K562 (cell line): ENCODE measurements around the gene SHFL. TPM values are rescaled to one million over a fixed set of nuclear protein-coding genes. Genes with fewer than 3 reads are reported as not detected.

Experiments
- CBX5 ChIP-seq: IDR thresholded peaks from 2 replicates; pipeline ENCODE4 v1.6.1; 2014; ENCODE audit warnings: low read depth, borderline replicate concordance
- FOXP1 ChIP-seq: sonication (generic); formaldehyde crosslinking; IDR thresholded peaks from 2 replicates; pipeline ENCODE4 v1.8.0; 2022; ENCODE audit warnings: mild to moderate bottlenecking, missing genetic modification reagents
- MAX ChIP-seq: sonication (generic); formaldehyde crosslinking; IDR thresholded peaks from 2 replicates; pipeline ENCODE4 v1.9.0; 2022; ENCODE audit warnings: mild to moderate bottlenecking, missing genetic modification reagents
- NR4A1 ChIP-seq, 2 experiments: fragments of 250-450 bp in 1 of 2; fragments of 450-650 bp in 1 of 2; sonication (Bioruptor Pico) in 1 of 2; IDR thresholded peaks; 2 replicates each; pipeline versions ENCODE4 v1.4.0 to v1.6.1; 2016 to 2020; ENCODE audit warnings: mild to moderate bottlenecking in 2 of 2, missing compliant biosample characterization in 1 of 2, missing genetic modification characterization in 1 of 2, moderate library complexity in 1 of 2
- SMARCA5 ChIP-seq: fragments of 450-650 bp; IDR thresholded peaks from 2 replicates; pipeline ENCODE4 v1.6.1; 2016
- TFE3 ChIP-seq: fragments of 450-650 bp; formaldehyde crosslinking; IDR thresholded peaks from 2 replicates; pipeline ENCODE4 v1.4.0; 2020; ENCODE audit warnings: mild to moderate bottlenecking, mixed read lengths
- THRA ChIP-seq: fragments of 450-650 bp; IDR thresholded peaks from 2 replicates; pipeline ENCODE4 v1.6.1; 2017; ENCODE audit warnings: mild to moderate bottlenecking, moderate library complexity
- ZNF407 ChIP-seq: fragments of 450-650 bp; IDR thresholded peaks from 2 replicates; pipeline ENCODE4 v1.6.1; 2016; ENCODE audit warnings: low read depth
- ZNF445 ChIP-seq: fragments of 250-450 bp; sonication (Bioruptor Pico); IDR thresholded peaks from 2 replicates; pipeline ENCODE4 v1.4.0; 2020; ENCODE audit warnings: low read depth, mild to moderate bottlenecking, moderate library complexity
- ZNF583 ChIP-seq: fragments of 250-450 bp; sonication (Bioruptor Pico); IDR thresholded peaks from 2 replicates; pipeline ENCODE4 v1.4.0; 2020
- ZNF592 ChIP-seq: fragments of 450-650 bp; IDR thresholded peaks from 2 replicates; pipeline ENCODE4 v1.6.1; 2017; ENCODE audit warnings: antibody characterized with exemption, mild to moderate bottlenecking
- polyA plus RNA-seq, 8 experiments: library from polyadenylated mRNA; depleted of rRNA in 4 of 8; stranded (reverse) in 5 of 8; unstranded in 3 of 8; fragments of >200 nt; fragmentation: Nextera tagmentation in 2 of 8; fragmentation: Illumina TruSeq in 1 of 8; extraction: Ambion mirVana in 2 of 8; extraction: Trizol in 1 of 8; gene quantifications; 2 replicates each; pipeline versions ENCODE4 v1.2.1 to v1.2.3, GENCODE V29; 2011 to 2014; ENCODE audit warnings: inconsistent platforms in 1 of 8, missing spikeins in 1 of 8
- total RNA-seq, 7 experiments: library from RNA; depleted of rRNA in 6 of 7; stranded (reverse); fragments of >200 nt in 6 of 7; fragmentation: Illumina TruSeq in 2 of 7; extraction: Trizol in 2 of 7; gene quantifications; 2 replicates each; pipeline versions ENCODE4 v1.2.1 to v1.2.3, GENCODE V29; 2011 to 2021; ENCODE audit warnings: low replicate concordance in 1 of 7

Gene SHFL
- total and polyA plus RNA-seq, 9 of the 15 experiments (the other 6 are each of a cell fraction or from before 2014, with no cell fraction given), result 1.5 to 25.7 (median 13.0) TPM

GRCh38 chr19:10091895-10092641 is 6.0 kb downstream of the SHFL start (continued):
- TF ChIP-seq ZNF407, result no peak
- peak; percentile 49 for TF ChIP-seq MAX (CRISPR knock-in tag)
- TF ChIP-seq CBX5, result no peak
- no peak for TF ChIP-seq THRA
- TF ChIP-seq ZNF592, result no peak
- no peak for TF ChIP-seq ZNF445 (CRISPR knock-in tag)
- TF ChIP-seq ZNF583 (CRISPR knock-in tag), result no peak
- no peak for TF ChIP-seq SMARCA5
- TF ChIP-seq FOXP1 (CRISPR knock-in tag), result no peak
- no peak for TF ChIP-seq TFE3 (CRISPR knock-in tag)
- no peak for TF ChIP-seq NR4A1 (CRISPR knock-in tag; IDR thresholded peaks at IDR 0.05)
- no peak for TF ChIP-seq NR4A1 (tag; IDR thresholded peaks at IDR 0.05)
